22Rv1 (cell line): Measurements from ENCODE around the gene OR5A2.

ENCODE experiments used
- ZFX ChIP-seq: fragments of 450-650 bp; IDR thresholded peaks from 2 replicates; pipeline ENCODE4 v1.6.1; 2017; ENCODE audit warnings: antibody characterized with exemption, borderline replicate concordance
- TF ChIP-seq, protein P1 (sequence below): fragments of 450-650 bp; IDR thresholded peaks from 2 replicates; pipeline ENCODE4 v1.5.1; 2017; ENCODE audit warnings: mild to moderate bottlenecking

DNA sequence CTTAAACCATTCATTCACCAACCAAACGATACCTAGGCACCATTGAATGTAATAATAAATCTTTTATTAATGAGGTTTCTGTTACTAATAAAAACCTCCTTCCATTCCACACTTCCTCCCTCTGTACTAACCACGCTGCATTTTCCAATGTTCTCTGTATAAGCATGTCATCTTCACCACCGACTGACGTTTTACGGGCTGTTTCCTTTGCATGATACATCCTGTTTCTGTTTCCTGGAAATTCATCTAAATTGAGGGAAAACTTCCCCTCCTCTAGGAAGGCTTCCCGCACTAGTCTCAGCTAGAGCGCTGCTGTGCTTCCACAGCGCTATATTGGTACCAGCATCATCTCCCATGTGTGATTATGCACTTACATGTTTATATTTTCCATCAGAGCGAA, 49.0 kb upstream of the OR5A2 start:
- TF ChIP-seq, protein P1, sequence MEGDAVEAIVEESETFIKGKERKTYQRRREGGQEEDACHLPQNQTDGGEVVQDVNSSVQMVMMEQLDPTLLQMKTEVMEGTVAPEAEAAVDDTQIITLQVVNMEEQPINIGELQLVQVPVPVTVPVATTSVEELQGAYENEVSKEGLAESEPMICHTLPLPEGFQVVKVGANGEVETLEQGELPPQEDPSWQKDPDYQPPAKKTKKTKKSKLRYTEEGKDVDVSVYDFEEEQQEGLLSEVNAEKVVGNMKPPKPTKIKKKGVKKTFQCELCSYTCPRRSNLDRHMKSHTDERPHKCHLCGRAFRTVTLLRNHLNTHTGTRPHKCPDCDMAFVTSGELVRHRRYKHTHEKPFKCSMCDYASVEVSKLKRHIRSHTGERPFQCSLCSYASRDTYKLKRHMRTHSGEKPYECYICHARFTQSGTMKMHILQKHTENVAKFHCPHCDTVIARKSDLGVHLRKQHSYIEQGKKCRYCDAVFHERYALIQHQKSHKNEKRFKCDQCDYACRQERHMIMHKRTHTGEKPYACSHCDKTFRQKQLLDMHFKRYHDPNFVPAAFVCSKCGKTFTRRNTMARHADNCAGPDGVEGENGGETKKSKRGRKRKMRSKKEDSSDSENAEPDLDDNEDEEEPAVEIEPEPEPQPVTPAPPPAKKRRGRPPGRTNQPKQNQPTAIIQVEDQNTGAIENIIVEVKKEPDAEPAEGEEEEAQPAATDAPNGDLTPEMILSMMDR = no peak
- TF ChIP-seq ZFX = no peak
